PFSK-1 (cell line): Measurements from ENCODE around the gene HIVEP2.

ENCODE experiments used
- POLR2AphosphoS5 ChIP-seq: IDR thresholded peaks from 2 replicates; pipeline ENCODE4 v1.6.1; 2012; ENCODE audit warnings: low read depth, mild to moderate bottlenecking, control low read depth, low read length, moderate library complexity
- SIN3A ChIP-seq: IDR thresholded peaks from 2 replicates; pipeline ENCODE4 v1.6.1; 2012; ENCODE audit warnings: mild to moderate bottlenecking, low read length, moderate library complexity, borderline replicate concordance; ENCODE audit not compliant: insufficient read depth
- TAF1 ChIP-seq: IDR thresholded peaks from 2 replicates; pipeline ENCODE4 v1.6.1; 2012; ENCODE audit warnings: low read length, control low read depth, borderline replicate concordance; ENCODE audit not compliant: insufficient read depth
- TF ChIP-seq, protein P1 (sequence below), 2 experiments: IDR thresholded peaks; 2 replicates each; pipeline versions ENCODE4 v1.6.1 to v1.8.0; 2011 to 2012; ENCODE audit warnings: low read depth in 2 of 2, low read length in 2 of 2, control low read depth in 1 of 2, inconsistent platforms in 1 of 2, mild to moderate bottlenecking in 1 of 2, moderate library complexity in 1 of 2; ENCODE audit not compliant: insufficient read depth in 1 of 2

DNA sequence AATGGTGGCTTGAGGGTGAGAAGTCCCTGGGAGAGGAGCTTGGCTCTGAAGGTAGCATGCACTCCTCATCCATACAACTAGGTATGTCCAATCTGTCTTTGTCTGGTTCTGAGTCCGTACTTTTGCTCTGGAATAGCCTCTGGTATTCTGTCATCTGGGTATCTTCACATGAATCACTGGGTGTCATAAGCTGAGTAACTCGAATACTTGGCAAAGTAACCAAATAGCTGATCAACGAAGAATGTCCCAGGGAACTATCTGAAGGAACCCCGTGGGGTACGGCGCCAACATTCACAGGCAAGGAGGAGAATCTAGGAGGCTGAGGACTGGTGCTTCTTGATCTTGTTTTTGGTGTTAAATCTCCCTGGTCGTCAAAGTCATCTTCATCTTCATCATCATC is 184.8 kb downstream of the HIVEP2 start:
- TF ChIP-seq, protein P1, sequence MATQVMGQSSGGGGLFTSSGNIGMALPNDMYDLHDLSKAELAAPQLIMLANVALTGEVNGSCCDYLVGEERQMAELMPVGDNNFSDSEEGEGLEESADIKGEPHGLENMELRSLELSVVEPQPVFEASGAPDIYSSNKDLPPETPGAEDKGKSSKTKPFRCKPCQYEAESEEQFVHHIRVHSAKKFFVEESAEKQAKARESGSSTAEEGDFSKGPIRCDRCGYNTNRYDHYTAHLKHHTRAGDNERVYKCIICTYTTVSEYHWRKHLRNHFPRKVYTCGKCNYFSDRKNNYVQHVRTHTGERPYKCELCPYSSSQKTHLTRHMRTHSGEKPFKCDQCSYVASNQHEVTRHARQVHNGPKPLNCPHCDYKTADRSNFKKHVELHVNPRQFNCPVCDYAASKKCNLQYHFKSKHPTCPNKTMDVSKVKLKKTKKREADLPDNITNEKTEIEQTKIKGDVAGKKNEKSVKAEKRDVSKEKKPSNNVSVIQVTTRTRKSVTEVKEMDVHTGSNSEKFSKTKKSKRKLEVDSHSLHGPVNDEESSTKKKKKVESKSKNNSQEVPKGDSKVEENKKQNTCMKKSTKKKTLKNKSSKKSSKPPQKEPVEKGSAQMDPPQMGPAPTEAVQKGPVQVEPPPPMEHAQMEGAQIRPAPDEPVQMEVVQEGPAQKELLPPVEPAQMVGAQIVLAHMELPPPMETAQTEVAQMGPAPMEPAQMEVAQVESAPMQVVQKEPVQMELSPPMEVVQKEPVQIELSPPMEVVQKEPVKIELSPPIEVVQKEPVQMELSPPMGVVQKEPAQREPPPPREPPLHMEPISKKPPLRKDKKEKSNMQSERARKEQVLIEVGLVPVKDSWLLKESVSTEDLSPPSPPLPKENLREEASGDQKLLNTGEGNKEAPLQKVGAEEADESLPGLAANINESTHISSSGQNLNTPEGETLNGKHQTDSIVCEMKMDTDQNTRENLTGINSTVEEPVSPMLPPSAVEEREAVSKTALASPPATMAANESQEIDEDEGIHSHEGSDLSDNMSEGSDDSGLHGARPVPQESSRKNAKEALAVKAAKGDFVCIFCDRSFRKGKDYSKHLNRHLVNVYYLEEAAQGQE (IDR thresholded peaks at IDR 0.05; ENCODE audit: insufficient read depth in 1 of 2, low read depth in 2 of 2, low read length in 2 of 2), result no peak
- no peak for TF ChIP-seq POLR2AphosphoS5
- TF ChIP-seq TAF1, result no peak
- TF ChIP-seq SIN3A, result no peak
